ENCODE data around the gene PKDREJ. TPM values are rescaled to one million over a fixed set of nuclear protein-coding genes. Genes with fewer than 3 reads are reported as not detected.

PKDREJ gene
- total and polyA plus RNA-seq, 2 experiments from 2014 or later, result 0.04 TPM; not detected in 1

DNA sequence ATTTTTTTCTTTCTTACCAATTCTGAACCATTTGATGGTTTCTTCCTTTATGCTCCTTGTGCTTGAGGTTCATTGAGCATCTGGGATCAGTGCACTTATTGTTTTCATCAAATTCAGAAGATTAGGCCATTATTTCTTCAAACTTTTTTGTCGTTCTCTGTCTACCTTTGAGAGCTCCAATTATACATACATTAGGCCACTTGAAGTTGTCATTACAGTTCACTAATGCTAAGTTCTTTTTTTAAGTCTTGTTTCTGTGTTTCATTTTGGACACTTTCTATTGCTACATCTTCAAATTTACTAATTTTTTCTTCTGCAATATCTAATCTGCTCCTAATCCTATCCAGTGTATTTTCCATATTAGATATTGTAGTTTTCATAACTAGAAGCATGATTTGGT is 53.9 kb downstream of the PKDREJ start:
- H3K27me3 ChIP-seq (replicated peaks; ENCODE audit: insufficient read depth), result no peaks in the 10 kb centered on the region
- no peaks in the 10 kb centered on the region for H3K79me2 ChIP-seq (ENCODE audit: insufficient read depth)
- H3K4me3 ChIP-seq, result no peak overlapping the region
- H3F3A ChIP-seq (ENCODE audit: insufficient read depth), result no peaks in the 10 kb centered on the region
- peak; percentile 9 for DNase-seq
- peaks cover 10% of the 10 kb centered on the region; the same call in 1 of the 2 replicates for H3K36me3 ChIP-seq (ENCODE audit: low read depth)
- H2AFZ ChIP-seq, result no peak overlapping the region
- H3K9me3 ChIP-seq (ENCODE audit: low read depth), result no peaks in the 10 kb centered on the region
- H3K4me2 ChIP-seq (ENCODE audit: unreplicated experiment), result no peak overlapping the region
- H4K20me1 ChIP-seq (ENCODE audit: insufficient read depth), result no peaks in the 10 kb centered on the region
- H3K27ac ChIP-seq, result no peak overlapping the region
- TF ChIP-seq EZH2 (IDR thresholded peaks at IDR 0.05; ENCODE audit: insufficient read depth, poor library complexity, severe bottlenecking) (no peak), EZH2phosphoT487 (IDR thresholded peaks at IDR 0.05; ENCODE audit: insufficient read depth, low read depth) (no peak)
- no peaks in the 10 kb centered on the region for H3K4me1 ChIP-seq (ENCODE audit: insufficient read depth)
- in situ Hi-C loops (cut with MboI), result no loop called here
- H3K9me2 ChIP-seq (ENCODE audit: insufficient read depth), result no peaks in the 10 kb centered on the region
- 92 to 97% methylated on average over 1 of the region's 1 CpG for WGBS, 2 experiments (ENCODE audit: low coverage in 1 of 2, low lambda C conversion rate in 2 of 2, missing lambda C conversion rate in 2 of 2)
- H3K9ac ChIP-seq, result no peak overlapping the region

Other genes starting within 250 kb of the PKDREJ start
- gene PPARA, start 112.8 kb downstream of the PKDREJ start, total RNA-seq (2014; rRNA removed; shearing (Covaris generic)), result 10.9 and 14.4 TPM in 2 replicates
- 8.4 and 8.7 TPM in 2 replicates for gene PPARA, start 112.8 kb downstream of the PKDREJ start, polyA plus RNA-seq (2016; fragmentation: Nextera tagmentation; extraction: Ambion mirVana)
- gene CDPF1, start 13.1 kb downstream of the PKDREJ start, total RNA-seq (2014; rRNA removed; shearing (Covaris generic)), result 14.7 and 21.2 TPM in 2 replicates
- 12.9 and 14.5 TPM in 2 replicates for gene CDPF1, start 13.1 kb downstream of the PKDREJ start, polyA plus RNA-seq (2016; fragmentation: Nextera tagmentation; extraction: Ambion mirVana)
- gene TTC38, start 4.7 kb upstream of the PKDREJ start, total RNA-seq (2014; rRNA removed; shearing (Covaris generic)), result 27.6 and 34.0 TPM in 2 replicates
- 21.5 and 21.8 TPM in 2 replicates for gene TTC38, start 4.7 kb upstream of the PKDREJ start, polyA plus RNA-seq (2016; fragmentation: Nextera tagmentation; extraction: Ambion mirVana)
- gene GTSE1, start 33.5 kb upstream of the PKDREJ start, total RNA-seq (2014; rRNA removed; shearing (Covaris generic)), result 4.6 and 6.1 TPM in 2 replicates
- gene GTSE1, start 33.5 kb upstream of the PKDREJ start, polyA plus RNA-seq (2016; fragmentation: Nextera tagmentation; extraction: Ambion mirVana), result 8.0 and 8.6 TPM in 2 replicates
- gene TRMU, start 72.4 kb upstream of the PKDREJ start, total RNA-seq (2014; rRNA removed; shearing (Covaris generic)), result 38.4 and 41.2 TPM in 2 replicates
- 27.0 and 29.5 TPM in 2 replicates for gene TRMU, start 72.4 kb upstream of the PKDREJ start, polyA plus RNA-seq (2016; fragmentation: Nextera tagmentation; extraction: Ambion mirVana)